HG02870 (cell line): ENCODE measurements around the gene CXCL14.
"Not testable (repeated sequence)": the region's sequence is repeated elsewhere in the genome, so short reads cannot be mapped to it uniquely, and the experiment has no call there.

Experiments used
- ATAC-seq: cut with Tn5 transposase; IDR thresholded peaks from one replicate; pipeline ENCODE4 v1.9.1; 2021; ENCODE audit warnings: mild to moderate bottlenecking, moderate library complexity; ENCODE audit not compliant: unreplicated experiment

CXCL14 gene

GRCh38 chr5:135546101-135546500 lies 32.7 kb downstream of the CXCL14 start:
- ATAC-seq: no peak

- ATAC-seq: no peak
These were observed 33.7 kb downstream of the CXCL14 start for GRCh38 chr5:135545099-135545498.

DNA sequence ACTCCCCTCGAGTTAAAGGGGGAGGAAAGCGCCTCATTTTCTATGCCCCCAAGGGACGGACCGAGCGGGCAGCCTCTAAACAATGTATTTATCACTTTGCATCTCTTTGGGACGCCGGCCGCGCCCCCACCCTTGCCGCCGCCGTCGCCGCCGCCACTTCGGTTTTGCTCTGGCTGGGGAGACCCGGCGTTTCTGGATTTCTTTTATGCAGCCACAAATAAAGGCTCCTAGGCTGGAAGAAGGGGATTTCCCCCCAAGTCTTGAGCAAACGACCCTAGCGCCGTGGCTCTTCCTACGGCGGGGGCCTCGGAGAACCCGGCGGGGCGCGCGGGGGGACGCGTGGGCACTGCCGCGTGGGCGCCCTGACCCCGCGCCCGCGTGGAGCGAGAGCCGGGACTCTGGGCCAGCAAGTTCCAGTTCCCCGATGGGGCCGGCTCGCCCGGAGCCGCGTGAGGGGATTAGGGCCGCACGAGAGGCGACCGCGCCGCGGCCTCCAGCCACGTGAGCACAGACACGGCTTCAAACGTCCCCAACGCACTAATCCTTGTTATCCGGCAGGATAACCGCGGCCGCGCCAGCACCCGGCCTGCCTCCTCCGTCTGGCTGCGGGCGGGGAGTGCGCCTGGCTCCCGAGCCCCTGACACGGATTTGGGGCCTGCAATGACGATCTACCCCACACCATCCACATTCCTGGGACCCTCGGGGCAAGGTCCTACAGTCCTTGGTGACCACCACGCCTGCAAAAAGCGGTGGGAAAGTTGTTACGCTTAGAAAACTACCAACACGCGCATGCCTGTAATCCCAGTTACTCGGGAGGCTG lies 35.1 kb downstream of the CXCL14 start:
- no peak for ATAC-seq

DNA sequence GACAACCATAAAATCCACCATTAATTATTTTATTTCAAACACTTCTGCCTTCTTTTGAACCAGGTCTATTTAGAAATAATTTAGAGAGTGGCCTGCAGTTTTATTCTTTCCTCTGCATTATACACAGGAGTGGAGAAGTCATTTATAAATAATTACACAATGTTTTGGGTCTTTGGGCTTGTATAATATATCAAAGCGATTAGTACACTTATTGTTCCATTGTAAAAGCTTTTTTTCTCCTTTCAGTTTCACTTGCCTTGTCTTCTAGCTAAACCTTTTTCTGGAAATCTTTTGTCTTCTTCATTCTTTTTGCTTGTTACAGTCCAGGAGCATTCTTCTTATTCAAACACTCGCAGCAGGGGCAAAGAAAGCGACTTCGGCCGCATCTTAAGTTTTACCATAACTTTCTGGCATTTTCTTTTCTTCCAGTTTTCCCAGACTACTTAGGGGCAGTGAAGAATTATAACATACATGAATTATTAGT lies 35.7 kb downstream of the CXCL14 start:
- ATAC-seq: no peak

- no peak for ATAC-seq
These were observed 36.8 kb downstream of the CXCL14 start for GRCh38 chr5:135541807-135542502.

- no peak for ATAC-seq
These were observed 39.3 kb downstream of the CXCL14 start for GRCh38 chr5:135539430-135540005.

GRCh38 chr5:135538261-135538660 lies 40.5 kb downstream of the CXCL14 start:
- ATAC-seq: no peak

GRCh38 chr5:135537745-135538144 lies 41.0 kb downstream of the CXCL14 start:
- no peak for ATAC-seq

DNA sequence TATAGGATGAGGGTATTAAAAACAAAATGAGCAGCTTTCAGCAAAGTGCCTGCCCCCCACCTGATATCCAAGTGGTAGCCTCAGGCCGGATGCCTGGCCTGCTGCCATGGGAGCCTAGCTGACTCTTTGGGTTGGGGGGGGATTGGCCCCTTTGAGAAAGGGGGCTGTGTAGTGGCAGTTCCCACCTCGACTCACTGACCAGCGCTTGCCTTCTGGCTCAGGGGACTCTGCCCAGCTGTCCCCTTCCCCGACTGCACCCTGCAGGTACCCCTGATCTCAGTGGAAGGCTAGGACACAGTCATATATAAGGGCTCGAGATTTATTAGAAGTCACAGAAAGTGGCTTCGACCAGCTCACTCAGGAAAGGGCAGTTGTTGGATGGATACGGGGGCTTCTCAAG lies 41.5 kb downstream of the CXCL14 start:
- no peak for ATAC-seq

DNA sequence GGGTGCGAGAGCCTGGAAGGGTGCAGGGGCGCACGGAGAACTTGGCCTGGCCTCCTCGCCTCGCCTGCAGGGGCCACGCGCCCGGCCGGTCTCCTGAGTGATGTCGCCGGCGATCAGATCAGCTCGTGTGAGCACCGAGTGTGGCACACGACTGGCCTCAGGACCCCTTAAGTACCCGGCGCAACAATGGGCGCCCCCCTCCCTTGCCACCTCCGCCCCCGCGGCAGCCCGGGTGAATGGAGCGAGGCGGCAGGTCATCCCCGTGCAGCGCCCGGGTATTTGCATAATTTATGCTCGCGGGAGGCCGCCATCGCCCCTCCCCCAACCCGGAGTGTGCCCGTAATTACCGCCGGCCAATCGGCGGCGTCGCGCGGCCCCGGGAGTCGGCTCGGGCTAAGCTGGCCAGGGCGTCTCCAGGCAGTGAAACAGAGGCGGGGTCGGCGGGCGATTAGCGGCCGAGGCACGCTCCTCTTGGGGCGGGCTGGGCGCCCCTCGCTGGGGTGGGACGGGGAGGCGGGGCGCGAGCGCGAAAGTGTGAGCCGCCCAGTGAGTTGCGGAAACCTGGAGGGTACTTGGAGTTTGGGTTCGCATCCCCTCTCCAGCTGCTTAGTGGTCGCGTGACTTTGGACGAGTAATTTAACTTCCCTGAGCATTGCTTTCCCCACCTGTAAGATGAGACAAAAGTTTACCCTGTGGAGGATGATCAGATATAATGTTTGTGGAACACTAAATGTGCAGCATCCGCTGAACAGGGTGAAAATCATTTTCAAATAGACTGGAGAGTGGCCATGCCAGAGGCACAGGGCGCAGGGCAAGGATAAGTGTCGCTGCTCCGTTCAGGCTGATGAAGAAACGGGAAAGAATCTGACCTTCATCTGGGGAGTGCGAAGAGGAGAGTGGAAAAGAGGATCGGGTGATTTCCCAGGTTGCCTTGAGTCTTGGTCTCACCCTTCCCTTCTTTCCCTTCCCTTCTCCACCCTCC lies 42.7 kb downstream of the CXCL14 start, which contains the start of gene NEUROG1:
TSS of gene NEUROG1 (minus strand) at position 145 of the 982 bp plus-strand sequence. CDS start 274 bp downstream, outside the sequence.
- ATAC-seq: no peak

DNA sequence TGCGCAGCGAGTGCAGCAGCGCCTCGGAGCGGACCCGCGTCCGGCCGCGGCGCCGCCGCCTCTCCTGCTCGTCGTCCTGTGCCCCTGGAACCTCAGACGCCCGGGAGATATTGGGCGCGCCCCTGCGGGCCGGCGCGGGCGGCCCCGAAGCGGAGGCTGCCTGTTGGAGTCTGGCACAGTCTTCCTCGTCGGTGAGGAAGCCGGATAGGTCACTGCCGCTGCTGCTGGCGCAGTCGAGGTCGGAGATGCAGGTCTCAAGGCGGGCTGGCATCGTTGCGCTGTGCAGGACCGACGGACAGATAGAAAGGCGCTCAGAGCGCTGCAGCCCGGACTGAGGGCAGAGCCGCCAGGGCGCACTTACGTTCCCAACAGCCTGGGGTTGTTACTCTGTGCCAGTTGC lies 43.4 kb downstream of the CXCL14 start:
- ATAC-seq: no peak

DNA sequence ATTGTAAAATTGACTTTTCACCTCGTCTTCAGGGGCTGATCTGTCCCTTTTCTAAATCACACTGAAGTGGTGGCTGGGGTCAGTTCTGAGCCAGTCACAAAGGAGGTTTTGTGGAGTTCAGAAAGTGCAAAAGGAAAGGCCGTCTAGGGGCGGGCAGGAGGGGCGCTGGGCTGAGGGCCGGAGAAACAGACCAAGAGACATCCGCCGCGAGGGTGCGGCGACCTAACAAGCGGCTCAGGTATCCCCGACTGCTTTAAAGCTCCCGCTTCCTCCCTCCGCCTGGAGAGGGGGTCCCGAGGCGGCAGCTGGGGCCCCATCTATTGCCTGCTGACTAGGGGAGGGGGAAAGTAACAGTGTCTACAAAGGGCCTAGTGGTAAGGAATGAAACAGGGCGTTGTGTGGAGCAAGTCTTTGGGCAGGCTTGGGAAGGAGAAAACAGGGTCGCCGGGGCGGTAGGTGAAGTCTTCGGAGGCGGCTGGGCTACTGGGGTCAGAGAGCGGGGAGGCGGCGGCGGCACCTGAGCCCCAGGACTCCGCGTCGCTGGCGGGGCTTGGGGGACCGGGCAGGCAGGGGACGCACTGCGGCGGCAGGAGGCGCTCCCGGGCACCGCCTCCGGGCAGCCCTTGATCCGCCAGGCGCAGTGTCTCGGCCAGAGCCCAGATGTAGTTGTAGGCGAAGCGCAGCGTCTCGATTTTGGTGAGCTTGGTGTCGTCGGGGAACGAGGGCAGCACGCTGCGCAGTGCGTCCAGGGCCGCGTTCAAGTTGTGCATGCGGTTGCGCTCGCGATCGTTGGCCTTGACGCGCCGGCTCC lies 44.0 kb downstream of the CXCL14 start:
- no peak for ATAC-seq

DNA sequence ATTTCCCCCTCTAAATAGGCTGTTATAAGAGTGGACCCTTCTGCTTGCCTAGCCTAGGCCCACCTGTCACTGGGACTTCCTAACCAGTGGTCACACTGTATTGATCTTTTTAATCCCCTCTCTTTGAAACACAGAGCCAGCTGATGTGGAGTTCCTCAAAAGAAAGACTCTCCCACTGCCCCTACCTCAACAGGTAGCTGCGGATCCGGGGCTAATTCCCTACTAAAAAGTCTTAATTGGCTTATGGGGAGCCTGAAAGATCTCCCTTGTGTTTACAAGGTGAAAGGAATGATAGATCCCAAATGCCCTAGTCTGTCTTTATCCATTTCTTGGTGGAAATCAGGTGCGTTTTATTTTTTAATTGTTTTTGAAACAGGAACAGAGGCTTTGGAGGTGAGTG lies 45.0 kb downstream of the CXCL14 start:
- ATAC-seq: no peak

DNA sequence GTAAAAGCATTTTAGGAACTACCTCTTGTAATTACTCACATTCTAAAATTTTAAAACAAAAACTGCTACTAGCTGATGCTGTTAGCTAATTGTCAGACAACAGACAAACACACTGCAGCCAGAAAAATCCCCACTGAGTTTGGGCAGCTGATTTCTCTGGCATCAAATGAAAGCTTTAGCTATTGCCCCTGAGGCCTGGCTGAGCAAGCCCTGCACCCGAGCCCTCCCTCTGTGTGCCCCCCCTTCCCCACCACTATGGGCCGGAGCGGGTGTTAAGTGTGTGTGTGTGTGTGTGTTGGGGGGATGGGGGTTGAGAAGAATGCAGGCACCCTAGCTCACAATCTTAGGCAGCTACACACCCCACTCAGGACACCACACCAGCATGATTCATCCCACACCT lies 45.5 kb downstream of the CXCL14 start:
- ATAC-seq: no peak

DNA sequence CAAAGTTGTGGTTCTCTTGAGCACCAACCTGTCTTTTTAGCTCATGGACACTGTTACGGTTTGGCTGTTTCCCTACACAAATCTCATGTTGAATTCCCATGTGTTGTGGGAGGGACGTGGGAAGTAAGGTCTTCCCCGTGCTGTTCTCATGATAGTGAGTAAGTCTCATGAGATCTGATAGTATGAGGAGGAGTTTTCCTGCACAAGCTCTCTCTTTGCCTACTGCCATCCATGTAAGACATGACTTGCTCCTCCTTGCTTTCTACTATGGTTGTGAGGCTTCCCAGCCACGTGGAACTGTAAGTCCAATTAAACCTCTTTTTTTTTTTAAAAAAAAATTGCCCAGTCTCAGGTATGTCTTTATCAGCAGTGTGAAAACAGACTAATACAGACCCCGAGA lies 49.2 kb downstream of the CXCL14 start:
- ATAC-seq: not testable (repeated sequence)

DNA sequence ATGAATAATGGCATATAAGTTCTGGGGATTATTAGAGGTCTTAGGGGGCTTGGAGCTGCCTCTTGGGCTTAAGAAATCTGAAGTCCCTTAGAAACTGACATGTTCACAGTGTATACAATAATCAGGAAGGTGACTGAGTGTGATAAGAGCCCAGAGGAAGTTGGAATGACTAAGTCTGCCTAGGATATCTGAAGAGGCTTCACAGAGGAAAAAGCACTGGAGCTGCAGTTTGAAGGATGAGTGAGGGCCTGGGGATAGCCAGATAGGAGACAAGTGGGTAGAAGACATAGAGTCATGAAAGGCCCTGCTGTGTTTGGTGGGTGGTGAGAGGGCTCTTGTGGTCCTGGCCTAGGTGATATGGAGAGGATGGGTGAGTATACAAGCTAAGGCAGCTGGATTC lies 51.9 kb downstream of the CXCL14 start:
- ATAC-seq: no peak

- no peak for ATAC-seq
These were observed 56.8 kb downstream of the CXCL14 start for GRCh38 chr5:135521964-135522363.
